ENCODE data around the gene MYB.

MYB gene

GRCh38 chr6:135267085-135267484, 86.0 kb downstream of the MYB start:
- CTCF ChIA-PET, result no interaction called here

GRCh38 chr6:135268263-135268662, 87.2 kb downstream of the MYB start:
- H3K9me3 Mint-ChIP-seq, result no peaks in the 10 kb centered on the region
- no peaks in the 10 kb centered on the region for H3K27me3 Mint-ChIP-seq
- H3K4me1 Mint-ChIP-seq, result no peaks in the 10 kb centered on the region
- DNase-seq, result no peak
- no peaks in the 10 kb centered on the region for H3K36me3 Mint-ChIP-seq
- CTCF ChIA-PET, result no interaction called here
- no peak overlapping the region for H3K27ac Mint-ChIP-seq
- H3K4me3 Mint-ChIP-seq, result no peak overlapping the region

More at GRCh38 chr6:135267085-135267484, 86.0 kb downstream of the MYB start:
- H3K27ac Mint-ChIP-seq, result no peak overlapping the region
- no peaks in the 10 kb centered on the region for H3K4me1 Mint-ChIP-seq
- no peaks in the 10 kb centered on the region for H3K36me3 Mint-ChIP-seq
- no peaks in the 10 kb centered on the region for H3K27me3 Mint-ChIP-seq
- no peaks in the 10 kb centered on the region for H3K9me3 Mint-ChIP-seq
- H3K4me3 Mint-ChIP-seq, result no peak overlapping the region
- DNase-seq, result no peak

GRCh38 chr6:135268740-135269139, 87.6 kb downstream of the MYB start:
- Mint-ChIP-seq H3K4me3 (no peak overlapping the region), H3K36me3 (no peaks in the 10 kb centered on the region), H3K4me1 (no peaks in the 10 kb centered on the region), H3K27ac (no peak overlapping the region), H3K9me3 (no peaks in the 10 kb centered on the region), H3K27me3 (no peaks in the 10 kb centered on the region)
- DNase-seq, result no peak
- CTCF ChIA-PET, result no interaction called here

All from activated naive CD4-positive, alpha-beta T cell treated with anti-CD3 and anti-CD28 coated beads, Interleukin-2, amount 10 ng/mL, durations not matched to agents 7 days and 5 days (primary cell).